ENCODE measurements around the gene C2CD4B. TPM values are rescaled to one million over a fixed set of nuclear protein-coding genes. Genes with fewer than 3 reads are reported as not detected.
A peak's percentile ranks its signal among the peaks of the same experiment; 100 is the strongest.

The C2CD4B gene, protein sequence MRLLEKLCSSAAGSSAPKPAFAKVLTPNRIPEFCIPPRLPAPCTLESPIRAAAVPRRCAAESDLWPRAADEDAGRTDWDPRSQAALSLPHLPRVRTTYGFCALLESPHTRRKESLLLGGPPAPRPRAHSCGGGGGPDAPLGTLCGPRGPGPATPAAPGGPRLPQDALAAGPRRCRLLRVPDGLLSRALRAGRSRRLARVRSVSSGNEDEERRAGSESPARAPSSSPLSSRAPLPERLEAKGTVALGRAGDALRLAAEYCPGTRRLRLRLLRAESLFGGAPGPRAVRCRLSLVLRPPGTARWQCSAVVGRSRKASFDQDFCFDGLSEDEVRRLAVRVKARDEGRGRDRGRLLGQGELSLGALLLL
- 0.42 TPM for polyA plus RNA-seq (2013, experiment 1 of 2)
- 0.29 TPM for polyA plus RNA-seq (2013, experiment 2 of 2)

GRCh38 chr15:62165104-62165792, at the start of gene C2CD4B:
Gene C2CD4B (minus strand): TSS chr15:62165285. CDS start chr15:62164984, 301 bp downstream.
- Histone ChIP-seq H2BK120ac (ENCODE audit: low read depth, low read length) (no peak within 1 kb of the TSS), H4K8ac (ENCODE audit: low read depth, low read length) (no peak within 1 kb of the TSS), H3K36me3 (ENCODE audit: control insufficient read depth, insufficient read depth, low read length) (no peaks in the 10 kb centered on the region), H2AK5ac (ENCODE audit: low read length) (no peak within 1 kb of the TSS), H3K4me2 (ENCODE audit: low read length) (peak within 1 kb of the TSS; percentile 60), H3K27me3 (ENCODE audit: insufficient read depth, low read length, poor library complexity) (peaks cover 12% of the 10 kb centered on the region), H2BK5ac (ENCODE audit: low read length) (no peak within 1 kb of the TSS), H3K79me2 (ENCODE audit: control insufficient read depth, insufficient read depth, low read length) (no peaks in the 10 kb centered on the region), H3K4me3 (ENCODE audit: low read length) (no peak within 1 kb of the TSS), H3K9ac (ENCODE audit: low read length) (peak within 1 kb of the TSS; percentile 25), H3K18ac (ENCODE audit: low read length) (peak within 1 kb of the TSS; percentile 57), H3K79me1 (ENCODE audit: low read length) (no peaks in the 10 kb centered on the region), H3K23ac (ENCODE audit: low read length) (no peak within 1 kb of the TSS), H4K5ac (ENCODE audit: low read length) (no peak within 1 kb of the TSS), H3K56ac (ENCODE audit: low read length) (peak within 1 kb of the TSS; percentile 30), H2BK15ac (replicated peaks; ENCODE audit: low read depth) (no peak within 1 kb of the TSS), H3K27ac (ENCODE audit: low read depth, low read length) (no peak within 1 kb of the TSS), H3K4me1 (ENCODE audit: control insufficient read depth, low read depth, low read length) (peaks cover 2% of the 10 kb centered on the region), H3K4ac (ENCODE audit: low read depth, low read length) (no peak within 1 kb of the TSS)
- no CpG with 5 or more reads among the region's 34 CpGs for WGBS (ENCODE audit: extremely low coverage, insufficient coverage, low lambda C conversion rate)
- peak; percentile 73 for DNase-seq

- Histone ChIP-seq H4K8ac (ENCODE audit: low read depth, low read length) (no peak overlapping the region), H2BK120ac (ENCODE audit: low read depth, low read length) (no peak overlapping the region), H3K27me3 (ENCODE audit: insufficient read depth, low read length, poor library complexity) (no peaks in the 10 kb centered on the region), H3K79me2 (ENCODE audit: control insufficient read depth, insufficient read depth, low read length) (no peaks in the 10 kb centered on the region), H3K36me3 (ENCODE audit: control insufficient read depth, insufficient read depth, low read length) (no peaks in the 10 kb centered on the region), H3K18ac (ENCODE audit: low read length) (no peak overlapping the region), H2BK15ac (replicated peaks; ENCODE audit: low read depth) (no peak overlapping the region), H3K4ac (ENCODE audit: low read depth, low read length) (no peak overlapping the region), H3K4me1 (ENCODE audit: control insufficient read depth, low read depth, low read length) (no peaks in the 10 kb centered on the region), H4K5ac (ENCODE audit: low read length) (no peak overlapping the region), H3K9ac (ENCODE audit: low read length) (no peak overlapping the region), H3K4me2 (ENCODE audit: low read length) (no peak overlapping the region), H3K4me3 (ENCODE audit: low read length) (no peak overlapping the region), H2BK5ac (ENCODE audit: low read length) (no peak overlapping the region), H3K79me1 (ENCODE audit: low read length) (no peaks in the 10 kb centered on the region), H3K27ac (ENCODE audit: low read depth, low read length) (no peak overlapping the region), H3K23ac (ENCODE audit: low read length) (no peak overlapping the region), H3K56ac (ENCODE audit: low read length) (no peak overlapping the region), H2AK5ac (ENCODE audit: low read length) (no peak overlapping the region)
- WGBS (ENCODE audit: extremely low coverage, insufficient coverage, low lambda C conversion rate), result no CpG with 5 or more reads among the region's 4 CpGs
- DNase-seq, result no peak
Measured at GRCh38 chr15:62212741-62213140, 47.7 kb upstream of the C2CD4B start.

GRCh38 chr15:62211348-62211747, 46.3 kb upstream of the C2CD4B start:
- Histone ChIP-seq H2AK5ac (ENCODE audit: low read length) (no peak overlapping the region), H2BK5ac (ENCODE audit: low read length) (no peak overlapping the region), H3K4me3 (ENCODE audit: low read length) (no peak overlapping the region), H3K79me2 (ENCODE audit: control insufficient read depth, insufficient read depth, low read length) (no peaks in the 10 kb centered on the region), H3K9ac (ENCODE audit: low read length) (no peak overlapping the region), H3K79me1 (ENCODE audit: low read length) (no peaks in the 10 kb centered on the region), H3K27me3 (ENCODE audit: insufficient read depth, low read length, poor library complexity) (no peaks in the 10 kb centered on the region), H3K18ac (ENCODE audit: low read length) (no peak overlapping the region), H3K36me3 (ENCODE audit: control insufficient read depth, insufficient read depth, low read length) (no peaks in the 10 kb centered on the region), H3K4me1 (ENCODE audit: control insufficient read depth, low read depth, low read length) (no peaks in the 10 kb centered on the region), H3K23ac (ENCODE audit: low read length) (no peak overlapping the region), H3K4me2 (ENCODE audit: low read length) (no peak overlapping the region), H3K56ac (ENCODE audit: low read length) (no peak overlapping the region), H4K5ac (ENCODE audit: low read length) (no peak overlapping the region), H2BK15ac (replicated peaks; ENCODE audit: low read depth) (no peak overlapping the region), H2BK120ac (ENCODE audit: low read depth, low read length) (no peak overlapping the region), H4K8ac (ENCODE audit: low read depth, low read length) (no peak overlapping the region), H3K27ac (ENCODE audit: low read depth, low read length) (no peak overlapping the region), H3K4ac (ENCODE audit: low read depth, low read length) (no peak overlapping the region)
- no CpG with 5 or more reads among the region's 2 CpGs for WGBS (ENCODE audit: extremely low coverage, insufficient coverage, low lambda C conversion rate)
- peak; percentile 8 for DNase-seq

GRCh38 chr15:62209821-62210220, 44.7 kb upstream of the C2CD4B start:
- no peak overlapping the region for H3K27ac ChIP-seq (ENCODE audit: low read depth, low read length)

GRCh38 chr15:62209322-62209721, 44.2 kb upstream of the C2CD4B start:
- Histone ChIP-seq H2BK120ac (ENCODE audit: low read depth, low read length) (no peak overlapping the region), H3K9ac (ENCODE audit: low read length) (no peak overlapping the region), H3K18ac (ENCODE audit: low read length) (no peak overlapping the region), H3K27ac (ENCODE audit: low read depth, low read length) (no peak overlapping the region), H3K4me2 (ENCODE audit: low read length) (no peak overlapping the region), H3K36me3 (ENCODE audit: control insufficient read depth, insufficient read depth, low read length) (no peaks in the 10 kb centered on the region), H3K23ac (ENCODE audit: low read length) (no peak overlapping the region), H2BK15ac (replicated peaks; ENCODE audit: low read depth) (no peak overlapping the region), H2AK5ac (ENCODE audit: low read length) (no peak overlapping the region), H3K4me3 (ENCODE audit: low read length) (no peak overlapping the region), H4K5ac (ENCODE audit: low read length) (no peak overlapping the region), H3K4ac (ENCODE audit: low read depth, low read length) (no peak overlapping the region), H3K27me3 (ENCODE audit: insufficient read depth, low read length, poor library complexity) (no peaks in the 10 kb centered on the region), H3K79me2 (ENCODE audit: control insufficient read depth, insufficient read depth, low read length) (no peaks in the 10 kb centered on the region), H2BK5ac (ENCODE audit: low read length) (no peak overlapping the region), H4K8ac (ENCODE audit: low read depth, low read length) (no peak overlapping the region), H3K4me1 (ENCODE audit: control insufficient read depth, low read depth, low read length) (no peaks in the 10 kb centered on the region), H3K79me1 (ENCODE audit: low read length) (no peaks in the 10 kb centered on the region), H3K56ac (ENCODE audit: low read length) (peak overlapping the region; percentile 54)
- no CpG with 5 or more reads among the region's 1 CpG for WGBS (ENCODE audit: extremely low coverage, insufficient coverage, low lambda C conversion rate)
- peak; percentile 50 for DNase-seq

More at GRCh38 chr15:62209821-62210220, 44.7 kb upstream of the C2CD4B start:
- H3K27me3 ChIP-seq (ENCODE audit: insufficient read depth, low read length, poor library complexity), result no peaks in the 10 kb centered on the region
- no peak overlapping the region for H3K18ac ChIP-seq (ENCODE audit: low read length)
- H3K23ac ChIP-seq (ENCODE audit: low read length), result no peak overlapping the region
- peak overlapping the region; percentile 54 for H3K56ac ChIP-seq (ENCODE audit: low read length)
- H3K9ac ChIP-seq (ENCODE audit: low read length), result no peak overlapping the region
- no peak overlapping the region for H4K5ac ChIP-seq (ENCODE audit: low read length)
- peak; percentile 63 for DNase-seq
- no peak overlapping the region for H3K4me3 ChIP-seq (ENCODE audit: low read length)
- no peak overlapping the region for H2BK120ac ChIP-seq (ENCODE audit: low read depth, low read length)
- H2BK5ac ChIP-seq (ENCODE audit: low read length), result no peak overlapping the region
- no peak overlapping the region for H2BK15ac ChIP-seq (replicated peaks; ENCODE audit: low read depth)
- no peaks in the 10 kb centered on the region for H3K79me1 ChIP-seq (ENCODE audit: low read length)
- H3K79me2 ChIP-seq (ENCODE audit: control insufficient read depth, insufficient read depth, low read length), result no peaks in the 10 kb centered on the region
- no peak overlapping the region for H4K8ac ChIP-seq (ENCODE audit: low read depth, low read length)
- no CpG with 5 or more reads among the region's 5 CpGs for WGBS (ENCODE audit: extremely low coverage, insufficient coverage, low lambda C conversion rate)
- no peak overlapping the region for H2AK5ac ChIP-seq (ENCODE audit: low read length)
- no peak overlapping the region for H3K4ac ChIP-seq (ENCODE audit: low read depth, low read length)
- H3K4me1 ChIP-seq (ENCODE audit: control insufficient read depth, low read depth, low read length), result no peaks in the 10 kb centered on the region
- no peaks in the 10 kb centered on the region for H3K36me3 ChIP-seq (ENCODE audit: control insufficient read depth, insufficient read depth, low read length)
- no peak overlapping the region for H3K4me2 ChIP-seq (ENCODE audit: low read length)
